HCT116 (cell line): ENCODE measurements around the gene SLC40A1. TPM values are rescaled to one million over a fixed set of nuclear protein-coding genes. Genes with fewer than 3 reads are reported as not detected.
A peak's percentile ranks its signal among the peaks of the same experiment; 100 is the strongest.

Experiments used
- ATAC-seq: fragments of 200-7000 bp; cut with Tn5 transposase; 2 replicates; pipeline ENCODE4 v1.9.1; 2020; ENCODE audit warnings: mild to moderate bottlenecking, moderate library complexity
- BruUV-seq: library from RNA; stranded (reverse); fragments of 400-500 nt; replicated peaks from 2 replicates; lab custom pipeline; 2021; lab: Mats Ljungman, UMichigan
- CTCF ChIA-PET: fragments of 300-600 bp; sonication (Branson Sonifier 250); formaldehyde crosslinking; loops from one replicate; lab custom pipeline; 2021; ENCODE audit warnings: antibody characterized with exemption; lab: Charles Lee
- POLR2A ChIA-PET: fragments of 300-600, 350-600 bp; sonication (Branson Sonifier 250); formaldehyde crosslinking; loops from one replicate; lab custom pipeline; 2021; ENCODE audit warnings: antibody characterized with exemption; lab: Charles Lee
- RAD21 ChIA-PET, 2 experiments: fragments of 300-600 bp; sonication (Branson Sonifier 250); formaldehyde crosslinking; loops; one replicate each; lab custom pipeline; 2023; ENCODE audit warnings: low total read pairs in 2 of 2; ENCODE audit not compliant: uncharacterized antibody in 2 of 2, unreplicated experiment in 2 of 2, low non-redundant PET in 1 of 2; lab: Charles Lee
- DNase-seq: peaks from one replicate; pipeline ENCODE4 v3.0.0-alpha.2; 2010; ENCODE audit warnings: low read depth, low spot score
- H2AFZ ChIP-seq: fragments of 200-600 bp; shearing (Covaris generic), sonication (generic); 2 replicates; pipeline ENCODE4 v1.6.1; 2017; ENCODE audit warnings: low read depth, mixed run types, mixed read lengths, antibody characterized with exemption, low read length; ENCODE audit not compliant: poor library complexity, severe bottlenecking
- H3K27ac ChIP-seq: 2 replicates; pipeline ENCODE4 v1.5.1; 2012; ENCODE audit warnings: low read depth, low read length
- H3K27me3 ChIP-seq: fragments of 200-600 bp; sonication (generic); 2 replicates; pipeline ENCODE4 v1.6.1; 2016; ENCODE audit warnings: mixed run types, low read length, mixed read lengths; ENCODE audit not compliant: insufficient read depth
- H3K36me3 ChIP-seq, 2 experiments: fragments of 200-500 bp in 1 of 2; fragments of 200-600 bp in 1 of 2; sonication (Bioruptor generic) in 1 of 2; sonication (generic) in 1 of 2; 2 replicates each; pipeline versions ENCODE4 v1.5.1 to v1.6.1; 2014 to 2016; ENCODE audit warnings: low read length in 2 of 2, inconsistent platforms in 1 of 2, mixed read lengths in 1 of 2, mixed run types in 1 of 2; ENCODE audit not compliant: insufficient read depth in 2 of 2, control insufficient read depth in 1 of 2
- H3K4me1 ChIP-seq, 2 experiments: fragments of 200-600 bp in 1 of 2; sonication (generic) in 1 of 2; 2 replicates each; pipeline versions ENCODE4 v1.5.1 to v1.6.1; 2012 to 2017; ENCODE audit warnings: low read length in 2 of 2, inconsistent platforms in 1 of 2, mild to moderate bottlenecking in 1 of 2, mixed read lengths in 1 of 2, mixed run types in 1 of 2, moderate library complexity in 1 of 2; ENCODE audit not compliant: insufficient read depth in 2 of 2, control insufficient read depth in 1 of 2
- H3K4me2 ChIP-seq: fragments of 200-600 bp; sonication (generic); 2 replicates; pipeline ENCODE4 v1.6.1; 2017; ENCODE audit warnings: mixed run types, low read length, mixed read lengths
- H3K4me3 ChIP-seq, 2 experiments: fragments of 200-600 bp in 1 of 2; sonication (generic) in 1 of 2; replicated peaks in 1 of 2; 2 replicates each; pipeline ENCODE4 v1.5.1; 2011 to 2016; ENCODE audit warnings: low read length in 2 of 2, control low read depth in 1 of 2, low read depth in 1 of 2, mild to moderate bottlenecking in 1 of 2, mixed read lengths in 1 of 2, mixed run types in 1 of 2
- H3K79me2 ChIP-seq: fragments of 200-600 bp; sonication (generic); 2 replicates; pipeline ENCODE4 v1.6.1; 2017; ENCODE audit warnings: mild to moderate bottlenecking, mixed run types, low read length, moderate library complexity, mixed read lengths; ENCODE audit not compliant: insufficient read depth
- H3K9ac ChIP-seq: fragments of 200-600 bp; sonication (generic); 2 replicates; pipeline ENCODE4 v1.6.1; 2016; ENCODE audit warnings: low read length, mixed read lengths
- H3K9me2 ChIP-seq: fragments of 200-600 bp; sonication (generic), shearing (Covaris generic); 2 replicates; pipeline ENCODE4 v1.6.1; 2017; ENCODE audit warnings: mixed run types, mild to moderate bottlenecking, moderate library complexity; ENCODE audit not compliant: insufficient read depth
- H3K9me3 ChIP-seq, 2 experiments: fragments of 200-500 bp in 1 of 2; fragments of 200-600 bp in 1 of 2; sonication (Bioruptor generic) in 1 of 2; sonication (generic) in 1 of 2; 2 replicates each; pipeline ENCODE4 v1.6.1; 2014 to 2017; ENCODE audit warnings: low read length in 2 of 2, mixed read lengths in 2 of 2, inconsistent platforms in 1 of 2, low read depth in 1 of 2, mild to moderate bottlenecking in 1 of 2, mixed run types in 1 of 2, moderate library complexity in 1 of 2; ENCODE audit not compliant: control insufficient read depth in 1 of 2, insufficient read depth in 1 of 2
- H4K20me1 ChIP-seq: fragments of 200-600 bp; sonication (generic), shearing (Covaris generic); 2 replicates; pipeline ENCODE4 v1.6.1; 2017; ENCODE audit warnings: mixed run types, mild to moderate bottlenecking, moderate library complexity; ENCODE audit not compliant: insufficient read depth
- CBX3 ChIP-seq: IDR thresholded peaks from 2 replicates; pipeline ENCODE4 v1.6.1; 2012; ENCODE audit warnings: low read depth
- CEBPB ChIP-seq: IDR thresholded peaks from 2 replicates; pipeline ENCODE4 v1.6.1; 2012; ENCODE audit warnings: low read depth
- CTCF ChIP-seq, 3 experiments: fragments of 200-600 bp in 1 of 3; sonication (generic) in 1 of 3; IDR thresholded peaks in 2 of 3; conservative IDR thresholded peaks in 1 of 3; 2 replicates each; pipeline ENCODE4 v1.5.1; 2012 to 2017; ENCODE audit warnings: low read depth in 2 of 3, low read length in 2 of 3, antibody characterized with exemption in 1 of 3, borderline replicate concordance in 1 of 3, control low read depth in 1 of 3, mild to moderate bottlenecking in 1 of 3, mixed read lengths in 1 of 3, mixed run types in 1 of 3, moderate library complexity in 1 of 3; ENCODE audit not compliant: insufficient read depth in 1 of 3
- EGR1 ChIP-seq: IDR thresholded peaks from 2 replicates; pipeline ENCODE4 v1.6.1; 2012; ENCODE audit warnings: low read depth
- EZH2 ChIP-seq: fragments of 200-600 bp; sonication (generic); IDR thresholded peaks from 2 replicates; pipeline ENCODE4 v1.6.1; 2017; ENCODE audit warnings: antibody characterized with exemption, mixed run types
- EZH2phosphoT487 ChIP-seq: fragments of 200-600 bp; IDR thresholded peaks from 2 replicates; pipeline ENCODE4 v1.6.1; 2018; ENCODE audit warnings: antibody characterized with exemption, borderline replicate concordance
- FOSL1 ChIP-seq: IDR thresholded peaks from 2 replicates; pipeline ENCODE4 v1.6.1; 2012; ENCODE audit warnings: low read depth
- JUND ChIP-seq: IDR thresholded peaks from 2 replicates; pipeline ENCODE4 v1.6.1; 2012
- MAX ChIP-seq: IDR thresholded peaks from 2 replicates; pipeline ENCODE4 v1.6.1; 2012
- POLR2A ChIP-seq: IDR thresholded peaks from 2 replicates; pipeline ENCODE4 v1.7.0; 2011; ENCODE audit warnings: borderline replicate concordance; ENCODE audit not compliant: insufficient read depth, insufficient read length; ENCODE audit errors: extremely low read depth
- POLR2AphosphoS5 ChIP-seq: IDR thresholded peaks from 2 replicates; pipeline ENCODE4 v1.6.1; 2011; ENCODE audit warnings: mild to moderate bottlenecking, low read depth, low read length, moderate library complexity
- RAD21 ChIP-seq: IDR thresholded peaks from 2 replicates; pipeline ENCODE4 v1.6.1; 2012; ENCODE audit warnings: low read depth, mild to moderate bottlenecking
- SIN3A ChIP-seq: IDR thresholded peaks from 2 replicates; pipeline ENCODE4 v1.6.1; 2012; ENCODE audit warnings: low read depth
- SP1 ChIP-seq: IDR thresholded peaks from 2 replicates; pipeline ENCODE4 v1.6.1; 2012; ENCODE audit warnings: low read depth
- SRF ChIP-seq: IDR thresholded peaks from 2 replicates; pipeline ENCODE4 v1.6.1; 2012; ENCODE audit warnings: low read depth
- TCF7L2 ChIP-seq: IDR thresholded peaks from 2 replicates; pipeline ENCODE4 v1.7.0; 2011; ENCODE audit warnings: borderline replicate concordance, inconsistent platforms; ENCODE audit not compliant: insufficient read depth, insufficient read length; ENCODE audit errors: extremely low read depth
- YY1 ChIP-seq: IDR thresholded peaks from 2 replicates; pipeline ENCODE4 v1.6.1; 2011; ENCODE audit warnings: low read length, low read depth, moderate library complexity, mild to moderate bottlenecking; ENCODE audit not compliant: insufficient replicate concordance; ENCODE audit errors: extremely low read depth
- ZBTB33 ChIP-seq: IDR thresholded peaks from 2 replicates; pipeline ENCODE4 v1.6.1; 2011; ENCODE audit warnings: mild to moderate bottlenecking, low read length, moderate library complexity; ENCODE audit not compliant: insufficient replicate concordance; ENCODE audit errors: extremely low read depth
- ZFX ChIP-seq: fragments of 450-650 bp; IDR thresholded peaks from 2 replicates; pipeline ENCODE4 v1.6.1; 2017
- intact Hi-C: fragments of 100-400 bp; cut with micrococcal nuclease; formaldehyde crosslinking; loops from 2 replicates; pipeline ENCODE4 v1.10.0; 2022
- total RNA-seq: library from RNA; stranded (reverse); gene quantifications from one replicate; pipeline ENCODE4 v1.2.1, GENCODE V29; 2021; ENCODE audit not compliant: unreplicated experiment

Gene SLC40A1
- total RNA-seq, 1 experiment from 2014 or later, result 1.5 TPM

- H3K4me1 ChIP-seq, result peaks cover 6 to 13% of the 10 kb centered on the region in 2 experiments; a peak in 3 of 4 replicates
- no peak for DNase-seq
- ChIA-PET RAD21 (no interaction called here), POLR2A (no interaction called here), CTCF (no interaction called here)
- no peak overlapping the region for H3K4me2 ChIP-seq
- no TSS peak for BruUV-seq
- no peak overlapping the region for H3K27ac ChIP-seq
- H3K9ac ChIP-seq, result no peak overlapping the region
- no peak overlapping the region for H3K4me3 ChIP-seq
- intact Hi-C loops, result no loop called here
- H3K9me2 ChIP-seq, result no peaks in the 10 kb centered on the region
- H3K36me3 ChIP-seq, result no peaks in the 10 kb centered on the region
- no peak for ATAC-seq
- no peaks in the 10 kb centered on the region for H4K20me1 ChIP-seq
- no peak for TF ChIP-seq SRF
- no peak for TF ChIP-seq CBX3
- no peak for TF ChIP-seq POLR2A
- no peak for TF ChIP-seq CEBPB
- TF ChIP-seq FOSL1, result no peak
- TF ChIP-seq RAD21, result peak; percentile 34; the same call in 1 of the 2 replicates
- no peak for TF ChIP-seq ZFX
- H3K9me3 ChIP-seq, result no peaks in the 10 kb centered on the region
- peak overlapping the region; percentile 57 for H2AFZ ChIP-seq
- no peaks in the 10 kb centered on the region for H3K27me3 ChIP-seq
- H3K79me2 ChIP-seq, result no peaks in the 10 kb centered on the region
Measured at GRCh38 chr2:189628817-189629530, 48.4 kb upstream of the SLC40A1 start.

GRCh38 chr2:189627789-189628188, 47.2 kb upstream of the SLC40A1 start:
- intact Hi-C loops, result no loop called here
- ChIA-PET RAD21 (no interaction called here), CTCF (no interaction called here), POLR2A (no interaction called here)
- ATAC-seq, result no peak
- DNase-seq, result no peak
- Histone ChIP-seq H3K9me2 (no peaks in the 10 kb centered on the region), H2AFZ (no peak overlapping the region), H3K4me1 (peaks cover 6 to 13% of the 10 kb centered on the region in 2 experiments; a peak in 3 of 4 replicates), H3K79me2 (no peaks in the 10 kb centered on the region), H3K4me3 (no peak overlapping the region), H3K9ac (no peak overlapping the region), H3K36me3 (no peaks in the 10 kb centered on the region), H3K27ac (no peak overlapping the region), H3K27me3 (no peaks in the 10 kb centered on the region), H3K9me3 (no peaks in the 10 kb centered on the region), H4K20me1 (no peaks in the 10 kb centered on the region), H3K4me2 (no peak overlapping the region)
- BruUV-seq, result no TSS peak
- TF ChIP-seq CTCF (IDR thresholded peaks at IDR 0.05 in 2 of 3, conservative IDR thresholded peaks at IDR 0.05 in 1 of 3; ENCODE audit: borderline replicate concordance in 1 of 3, insufficient read depth in 1 of 3, low read depth in 2 of 3, low read length in 2 of 3) (no peak), JUND (no peak), EZH2 (no peak), SIN3A (no peak), POLR2AphosphoS5 (no peak), YY1 (no peak), EGR1 (no peak), MAX (no peak), SP1 (no peak), TCF7L2 (no peak), EZH2phosphoT487 (no peak), ZBTB33 (no peak)
